ENCODE data around the gene CD40LG.

DNA sequence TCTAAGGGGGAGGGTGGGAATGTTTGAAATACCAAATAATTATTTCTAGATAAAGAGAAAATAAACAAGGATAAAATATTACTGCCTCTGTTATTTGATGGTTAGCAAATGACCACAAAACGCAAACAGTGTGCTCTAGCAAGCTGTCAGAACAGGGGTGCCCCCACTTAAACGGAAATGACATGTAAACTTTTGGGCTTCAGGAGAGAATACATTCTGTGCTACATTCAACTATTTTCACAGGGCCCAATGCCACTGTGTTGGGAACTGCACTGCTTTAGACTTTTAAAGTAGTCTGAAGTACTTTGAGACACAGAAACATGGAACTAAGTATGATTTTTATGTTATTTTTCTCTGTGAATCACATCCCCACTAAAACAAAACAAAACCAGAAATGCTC lies 14.1 kb downstream of the CD40LG start:
- TF ChIP-seq, protein P1, sequence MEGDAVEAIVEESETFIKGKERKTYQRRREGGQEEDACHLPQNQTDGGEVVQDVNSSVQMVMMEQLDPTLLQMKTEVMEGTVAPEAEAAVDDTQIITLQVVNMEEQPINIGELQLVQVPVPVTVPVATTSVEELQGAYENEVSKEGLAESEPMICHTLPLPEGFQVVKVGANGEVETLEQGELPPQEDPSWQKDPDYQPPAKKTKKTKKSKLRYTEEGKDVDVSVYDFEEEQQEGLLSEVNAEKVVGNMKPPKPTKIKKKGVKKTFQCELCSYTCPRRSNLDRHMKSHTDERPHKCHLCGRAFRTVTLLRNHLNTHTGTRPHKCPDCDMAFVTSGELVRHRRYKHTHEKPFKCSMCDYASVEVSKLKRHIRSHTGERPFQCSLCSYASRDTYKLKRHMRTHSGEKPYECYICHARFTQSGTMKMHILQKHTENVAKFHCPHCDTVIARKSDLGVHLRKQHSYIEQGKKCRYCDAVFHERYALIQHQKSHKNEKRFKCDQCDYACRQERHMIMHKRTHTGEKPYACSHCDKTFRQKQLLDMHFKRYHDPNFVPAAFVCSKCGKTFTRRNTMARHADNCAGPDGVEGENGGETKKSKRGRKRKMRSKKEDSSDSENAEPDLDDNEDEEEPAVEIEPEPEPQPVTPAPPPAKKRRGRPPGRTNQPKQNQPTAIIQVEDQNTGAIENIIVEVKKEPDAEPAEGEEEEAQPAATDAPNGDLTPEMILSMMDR (conservative IDR thresholded peaks at IDR 0.05) = no peak
- TF ChIP-seq ZFX (IDR thresholded peaks at IDR 0.05) = no peak

Data from C4-2B (cell line).